Ishikawa (cell line): ENCODE results near the gene FBXL3.

Experiments used
- CEBPB ChIP-seq: IDR thresholded peaks from 2 replicates; pipeline ENCODE4 v1.6.1; 2012
- CREB1 ChIP-seq: IDR thresholded peaks from 2 replicates; pipeline ENCODE4 v1.6.1; 2012; ENCODE audit warnings: low read depth
- EP300 ChIP-seq: IDR thresholded peaks from 2 replicates; pipeline ENCODE4 v1.6.1; 2012; ENCODE audit warnings: borderline replicate concordance
- REST ChIP-seq: IDR thresholded peaks from 2 replicates; pipeline ENCODE4 v1.6.1; 2012; ENCODE audit warnings: low read depth, mild to moderate bottlenecking
- TAF1 ChIP-seq: IDR thresholded peaks from 2 replicates; pipeline ENCODE4 v1.6.1; 2012; ENCODE audit warnings: low read depth, mild to moderate bottlenecking
- TEAD4 ChIP-seq: IDR thresholded peaks from 2 replicates; pipeline ENCODE4 v1.6.1; 2012

GRCh38 chr13:77047649-77048343, 20.8 kb upstream of the FBXL3 start:
- no peak for TF ChIP-seq EP300
- TF ChIP-seq CEBPB: no peak
- TF ChIP-seq TAF1: no peak
- TF ChIP-seq CREB1: no peak
- no peak for TF ChIP-seq TEAD4
- TF ChIP-seq REST: no peak
